GM21723 (cell line): Measurements from ENCODE around the gene ATXN3L.
"Not testable (repeated sequence)": the region's sequence is repeated elsewhere in the genome, so short reads cannot be mapped to it uniquely, and the experiment has no call there.

ENCODE experiments used
- ATAC-seq: cut with Tn5 transposase; IDR thresholded peaks from one replicate; pipeline ENCODE4 v1.9.1; 2021; ENCODE audit warnings: mild to moderate bottlenecking, moderate library complexity; ENCODE audit not compliant: unreplicated experiment

ATXN3L gene

DNA sequence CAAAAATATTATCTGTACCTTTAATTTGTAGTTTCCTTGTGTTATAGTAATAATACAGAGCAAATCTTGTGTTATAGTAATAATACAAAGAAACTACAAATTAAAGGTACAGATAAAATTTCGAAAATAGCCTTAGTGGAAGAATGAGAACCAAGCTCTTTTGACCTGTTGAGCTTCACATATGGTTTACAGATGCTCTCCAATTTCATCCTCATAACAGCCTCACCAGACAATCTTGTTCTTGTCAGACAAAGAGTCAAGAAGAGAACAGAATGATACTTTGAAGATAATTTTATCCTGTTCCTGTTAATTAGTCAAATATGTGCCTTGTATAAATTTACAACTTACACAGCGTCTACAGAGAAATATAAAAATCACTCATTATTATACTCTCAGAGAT is 12.8 kb downstream of the ATXN3L start:
- no peak for ATAC-seq

DNA sequence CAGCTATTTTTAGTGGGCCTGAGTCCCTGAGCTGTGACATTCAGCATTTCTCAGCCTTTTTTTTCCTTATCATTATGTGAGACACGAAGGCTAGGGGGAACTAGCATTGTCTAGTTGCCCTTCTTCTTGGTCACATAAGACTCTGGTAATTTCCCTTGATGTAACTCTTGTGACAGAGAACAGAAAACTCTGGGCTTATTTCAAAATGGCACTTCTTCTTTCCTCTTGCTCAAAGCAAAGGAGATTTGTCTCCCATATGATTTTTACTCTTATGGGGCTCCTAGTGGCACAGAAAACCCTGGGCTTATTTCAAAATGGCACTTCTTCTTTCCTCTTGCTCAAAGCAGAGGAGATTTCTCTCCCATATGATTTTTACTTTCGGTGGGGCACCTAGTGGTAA is 14.7 kb downstream of the ATXN3L start:
- no peak for ATAC-seq

DNA sequence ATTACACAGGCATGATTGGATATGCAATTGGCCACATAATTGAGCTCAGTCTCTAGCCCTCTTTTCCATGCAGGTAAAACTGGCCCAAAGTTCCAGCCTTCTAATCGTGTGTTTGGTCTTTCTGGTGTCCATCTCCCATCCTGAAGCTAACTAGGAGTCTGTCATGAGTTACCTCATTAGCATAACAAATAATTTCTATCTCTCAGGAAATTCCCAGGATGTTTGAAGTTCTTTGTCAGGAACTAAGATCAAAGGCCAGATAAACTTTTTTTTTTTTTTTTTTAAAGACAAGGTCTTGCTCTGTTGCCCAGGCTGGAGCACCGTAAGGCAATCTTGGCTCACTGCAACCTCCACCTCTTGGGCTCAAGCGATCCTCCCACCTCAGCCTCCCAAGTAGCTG is 15.8 kb downstream of the ATXN3L start:
- no peak for ATAC-seq

DNA sequence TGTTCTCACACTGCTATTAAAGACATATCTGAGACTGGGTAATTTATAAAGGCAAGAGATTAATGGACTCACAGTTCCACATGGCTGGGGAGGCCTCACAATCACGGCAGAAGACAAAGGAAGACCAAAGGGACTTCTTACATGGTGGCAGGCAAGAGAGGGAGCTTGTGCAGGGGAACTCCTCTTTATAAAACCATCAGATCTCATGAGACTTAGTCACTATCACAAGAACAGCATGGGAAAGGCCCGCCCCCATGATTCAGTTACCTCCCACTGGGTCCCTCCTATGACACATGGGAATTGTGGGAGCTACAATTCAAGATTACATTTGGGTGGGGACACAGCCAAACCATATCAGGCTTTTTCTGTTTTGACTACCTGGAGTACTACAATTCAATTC is 16.6 kb downstream of the ATXN3L start:
- not testable (repeated sequence) for ATAC-seq

DNA sequence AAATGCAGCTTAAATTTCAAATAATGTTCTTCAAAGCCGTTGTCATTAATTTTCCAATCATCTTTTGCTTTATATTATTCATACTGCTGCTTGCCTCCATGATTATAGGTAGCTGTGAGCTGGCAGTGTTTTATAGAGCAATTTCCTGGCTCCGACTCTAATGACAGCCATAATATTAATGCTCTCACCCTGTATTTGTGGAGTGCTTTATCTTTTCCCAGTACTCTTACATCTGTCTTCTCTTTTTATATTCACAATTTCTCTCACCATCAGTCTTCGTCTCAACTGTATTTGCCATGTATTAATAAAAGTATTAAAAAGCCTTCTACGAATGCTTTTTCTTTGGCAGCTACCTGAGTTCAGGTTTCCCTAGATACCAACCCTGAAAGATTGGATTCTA is 21.0 kb downstream of the ATXN3L start:
- no peak for ATAC-seq

DNA sequence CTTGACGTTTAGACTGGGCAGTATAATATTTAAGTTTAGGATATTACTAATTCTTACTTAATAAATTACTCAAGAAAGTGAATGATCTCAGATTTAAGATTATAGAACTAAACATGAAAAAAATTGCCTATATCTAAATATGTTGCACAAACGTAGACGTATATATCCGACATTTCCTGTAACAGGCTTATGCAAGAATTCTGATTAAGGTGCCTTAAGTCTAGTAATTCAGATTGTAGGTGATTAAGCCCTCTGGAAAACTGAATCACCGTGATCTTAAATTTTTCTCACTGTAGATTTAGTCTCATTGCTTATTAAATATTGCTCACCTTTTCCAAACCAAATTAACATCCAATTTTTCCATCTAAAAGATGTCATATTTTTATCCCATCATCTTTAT is 24.0 kb downstream of the ATXN3L start:
- no peak for ATAC-seq

DNA sequence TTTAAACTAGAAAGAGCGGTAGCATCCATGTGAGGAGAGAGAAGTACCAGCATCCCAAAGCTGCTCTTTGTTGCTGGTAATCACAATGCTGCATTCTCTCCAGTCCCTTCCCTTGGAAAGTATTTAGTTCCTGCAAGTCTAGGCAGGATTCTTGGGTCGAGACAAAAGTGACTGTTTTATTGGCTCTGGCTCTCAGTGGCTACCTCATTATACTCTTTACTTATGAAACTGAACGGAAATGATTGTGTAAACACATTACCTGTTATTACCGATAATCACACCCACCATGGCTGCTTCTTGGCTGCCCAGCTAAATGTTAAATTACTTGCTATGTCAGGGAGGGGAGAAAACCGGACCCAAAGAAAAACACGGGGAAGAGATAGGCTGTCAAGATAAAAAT is 26.2 kb downstream of the ATXN3L start:
- ATAC-seq: no peak

DNA sequence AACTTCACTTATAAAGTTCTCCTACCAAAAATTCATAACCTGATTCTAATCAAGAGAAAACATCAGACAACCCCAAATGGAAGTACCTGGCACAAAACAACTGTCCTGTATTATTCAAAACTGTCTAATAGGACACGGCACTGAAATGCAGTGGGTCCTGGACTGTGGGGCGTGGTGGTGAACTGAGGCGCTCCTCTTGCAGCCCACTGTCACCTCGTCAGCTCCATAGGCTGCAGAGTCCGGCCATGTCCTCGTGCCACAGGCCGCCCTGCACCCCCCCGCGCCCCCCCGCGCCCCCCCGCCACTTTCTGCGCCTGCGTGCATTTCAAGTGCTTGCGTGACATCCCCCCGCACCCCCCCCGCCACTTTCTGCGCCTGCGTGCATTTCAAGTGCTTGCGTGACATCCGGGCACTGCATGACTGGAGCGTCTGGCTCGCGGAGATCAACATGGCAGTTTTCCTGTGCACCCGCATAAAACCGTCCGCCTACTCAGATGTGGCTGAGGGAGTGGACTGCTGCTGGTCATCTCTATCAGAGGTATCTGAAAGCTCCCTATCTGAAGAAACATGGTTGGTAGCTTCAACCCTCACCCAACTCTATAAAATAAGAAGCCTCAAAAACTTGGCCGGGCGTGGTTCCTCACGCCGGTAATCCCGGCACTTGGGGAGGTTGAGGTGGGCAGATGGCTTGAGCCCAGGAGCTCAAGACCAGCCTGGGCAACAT is 28.8 kb downstream of the ATXN3L start:
- no peak for ATAC-seq

DNA sequence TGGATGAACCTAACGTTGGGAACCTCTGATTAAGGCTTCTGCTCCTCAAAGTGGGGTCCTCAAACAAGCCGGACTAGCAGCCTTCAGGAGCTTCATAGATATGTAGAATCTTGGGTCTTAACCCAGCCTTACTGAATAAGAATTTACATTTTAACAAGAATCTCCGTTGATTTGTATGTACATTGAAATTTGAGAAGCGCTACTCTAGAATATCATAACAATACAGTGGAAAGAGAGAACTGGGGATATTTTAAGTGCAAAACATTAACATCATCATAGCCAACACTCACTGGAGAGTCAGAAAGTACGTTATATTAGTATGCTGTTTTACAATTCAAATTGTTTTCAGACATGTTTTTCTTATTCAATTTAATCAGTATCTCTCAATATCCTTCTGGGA is 31.2 kb downstream of the ATXN3L start:
- ATAC-seq: no peak

DNA sequence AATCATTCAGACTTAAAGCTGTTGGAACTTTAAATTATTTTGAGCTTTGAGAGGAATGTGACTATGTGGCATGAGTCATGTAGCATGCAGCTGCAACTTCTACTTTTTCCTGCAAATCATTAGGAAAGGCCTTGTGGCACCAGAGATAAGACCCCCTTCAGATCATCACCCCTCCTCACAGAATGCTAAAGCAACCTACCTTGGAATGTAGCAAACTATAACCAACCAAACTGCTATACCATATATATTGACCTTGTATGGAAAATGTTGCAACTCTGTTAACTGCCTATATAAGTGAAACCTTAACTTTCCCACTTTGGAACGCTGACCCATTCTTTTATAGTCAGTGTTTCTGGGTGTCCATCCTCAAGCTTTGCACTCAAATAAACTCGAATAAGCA is 32.0 kb downstream of the ATXN3L start:
- ATAC-seq: no peak

DNA sequence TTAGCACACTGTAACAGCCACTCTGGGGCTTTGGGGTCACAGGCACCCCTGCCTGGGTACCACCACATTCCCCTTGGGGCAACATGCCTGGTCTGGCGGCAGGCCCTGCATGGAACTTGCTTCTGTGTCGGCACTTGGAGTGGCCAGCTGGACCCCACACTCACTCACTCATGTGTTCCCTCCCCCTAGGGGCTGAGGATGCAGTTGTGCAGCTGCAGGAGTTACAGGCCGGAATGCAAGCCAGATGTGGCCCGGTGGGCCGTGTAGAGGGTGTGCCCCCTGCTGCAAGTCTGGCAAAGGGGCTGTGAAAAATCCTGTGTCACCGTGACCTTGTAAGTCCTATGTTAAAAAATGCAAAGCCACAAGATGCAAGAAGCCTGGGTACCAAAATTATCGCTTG is 34.2 kb downstream of the ATXN3L start:
- ATAC-seq: no peak

DNA sequence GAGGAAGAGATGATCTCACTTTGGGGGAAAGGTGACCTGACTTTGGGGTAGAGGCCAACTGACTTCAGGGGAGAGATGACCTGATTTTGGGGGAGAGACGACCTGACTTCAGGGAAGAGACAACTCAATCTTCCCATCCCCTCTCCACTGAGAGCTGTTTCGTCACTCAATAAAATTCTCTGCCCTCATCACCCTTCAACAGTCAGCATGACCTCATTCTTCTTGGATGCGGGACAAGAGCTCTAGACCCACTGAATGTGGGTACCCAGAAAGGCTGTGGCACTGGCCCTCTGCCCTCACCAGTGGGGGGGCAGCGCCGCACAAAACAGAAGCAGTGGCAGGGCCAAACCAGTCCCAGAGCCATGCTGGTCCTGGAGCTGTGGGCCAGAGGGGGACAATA is 34.6 kb downstream of the ATXN3L start:
- no peak for ATAC-seq

DNA sequence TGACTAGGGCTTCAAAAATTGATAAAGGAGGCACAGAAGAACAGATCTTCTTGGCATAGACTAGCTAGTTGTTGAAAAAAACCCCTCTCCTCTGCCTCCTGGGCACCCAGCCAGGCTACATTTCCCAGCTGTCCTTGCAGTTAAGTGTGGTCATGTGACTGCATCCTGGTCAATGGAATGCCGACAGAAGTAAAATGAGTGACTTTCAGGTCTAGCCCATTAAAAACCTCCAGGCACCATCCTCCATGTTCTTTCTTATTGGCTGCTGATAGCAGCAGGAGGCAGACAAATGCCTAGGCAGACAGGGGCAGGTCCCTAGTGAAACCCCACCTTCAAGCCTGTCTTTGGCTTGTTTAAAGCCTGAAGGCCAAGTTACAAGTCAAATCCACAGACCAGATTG is 35.3 kb downstream of the ATXN3L start:
- no peak for ATAC-seq

DNA sequence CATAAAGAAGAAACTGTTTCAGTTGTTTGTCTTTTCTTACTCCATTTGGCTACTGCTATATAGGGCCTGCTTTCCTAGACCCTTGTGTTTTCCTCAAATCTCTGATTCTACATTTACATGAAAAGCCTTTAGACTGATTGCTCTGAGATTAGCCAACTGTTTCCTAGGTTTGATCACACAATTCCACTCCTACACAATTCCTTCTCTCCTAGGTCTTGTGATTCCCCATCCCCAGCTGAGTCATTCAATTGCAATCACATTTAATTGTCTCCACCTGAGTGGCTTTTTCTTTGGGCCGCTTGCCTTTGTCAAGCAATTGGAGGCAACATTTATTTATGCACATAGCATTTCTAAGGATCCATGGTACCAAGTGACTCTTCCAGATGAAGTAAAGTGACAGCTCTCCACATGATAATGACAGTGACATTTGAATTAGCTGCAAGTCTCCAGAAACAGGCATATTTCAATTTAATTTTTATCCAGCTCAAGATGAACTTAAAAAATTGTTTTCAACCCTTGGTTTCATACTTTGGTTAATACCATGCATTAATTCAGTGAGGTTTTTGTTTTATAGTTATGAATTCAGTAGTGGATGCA is 35.8 kb downstream of the ATXN3L start:
- ATAC-seq: no peak

DNA sequence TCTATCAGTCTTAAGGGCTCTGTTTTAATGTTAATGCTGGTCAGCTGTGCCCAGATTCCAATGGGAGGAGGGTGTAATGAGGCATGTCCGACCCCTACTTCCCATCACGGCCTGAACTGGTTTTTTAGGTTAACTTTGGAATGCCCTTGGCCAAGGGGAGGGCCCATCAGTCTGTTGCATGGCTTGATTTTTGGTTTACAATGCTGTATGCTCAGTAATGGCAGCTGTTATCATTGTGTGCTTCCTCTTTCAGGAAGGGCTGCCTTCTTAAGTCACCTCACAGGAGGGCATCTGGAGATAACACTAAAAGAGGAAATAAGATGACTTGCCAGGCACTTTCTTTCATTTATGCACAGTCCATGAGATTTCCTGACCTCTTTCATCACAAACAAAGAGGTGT is 36.3 kb downstream of the ATXN3L start:
- ATAC-seq: no peak

DNA sequence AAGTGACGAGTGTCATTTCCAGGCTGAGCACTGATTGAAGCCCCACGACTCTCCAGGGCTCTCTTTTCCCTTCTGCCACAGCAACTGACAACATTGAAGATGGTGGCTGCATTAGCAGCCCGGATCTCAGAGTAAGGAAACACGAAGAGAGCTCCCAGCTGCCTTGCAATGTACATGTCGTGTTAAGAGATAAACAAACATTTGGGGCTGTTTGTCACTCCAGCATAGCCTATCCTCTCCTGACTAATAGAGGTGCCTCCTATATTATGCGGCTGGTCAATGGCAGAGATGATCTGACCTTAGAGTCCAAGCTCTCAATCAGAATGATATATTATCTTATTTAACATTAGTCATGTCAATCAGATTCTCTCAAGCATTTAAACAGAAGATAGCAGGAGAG is 38.6 kb downstream of the ATXN3L start:
- no peak for ATAC-seq

DNA sequence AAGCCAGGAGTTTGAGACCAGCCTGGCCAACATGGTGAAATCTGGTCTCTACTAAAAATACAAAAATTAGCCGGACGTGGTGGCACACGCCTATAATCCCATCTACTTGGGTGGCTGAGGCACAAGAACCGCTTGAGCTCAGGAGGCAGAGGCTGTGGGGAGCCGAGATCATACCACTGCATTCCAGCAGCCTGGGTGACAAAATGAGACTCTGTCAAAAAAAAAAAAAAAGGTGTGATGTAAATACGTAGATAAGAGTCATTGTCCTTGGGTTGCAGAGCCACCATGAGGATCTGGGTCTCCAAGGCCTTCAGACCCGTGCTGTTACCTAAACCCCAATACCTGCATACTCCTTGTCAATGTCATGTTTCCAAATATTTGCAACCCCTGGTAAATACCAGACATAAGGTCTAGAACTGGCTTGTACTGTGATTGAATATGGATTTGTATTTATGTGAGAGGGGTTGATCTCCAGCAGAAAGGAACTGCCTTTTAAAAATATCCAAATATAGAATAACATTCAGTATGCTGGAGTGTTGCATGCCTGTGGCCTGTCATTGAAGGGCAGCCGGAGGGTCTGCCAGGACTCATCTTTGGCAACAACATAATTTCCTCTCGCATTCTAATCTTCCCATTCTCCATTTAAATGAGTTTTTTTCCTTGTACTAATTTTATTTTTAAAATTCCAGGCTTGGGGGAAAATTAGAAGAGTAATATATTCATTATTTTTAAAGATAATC is 40.4 kb downstream of the ATXN3L start:
- ATAC-seq: no peak

DNA sequence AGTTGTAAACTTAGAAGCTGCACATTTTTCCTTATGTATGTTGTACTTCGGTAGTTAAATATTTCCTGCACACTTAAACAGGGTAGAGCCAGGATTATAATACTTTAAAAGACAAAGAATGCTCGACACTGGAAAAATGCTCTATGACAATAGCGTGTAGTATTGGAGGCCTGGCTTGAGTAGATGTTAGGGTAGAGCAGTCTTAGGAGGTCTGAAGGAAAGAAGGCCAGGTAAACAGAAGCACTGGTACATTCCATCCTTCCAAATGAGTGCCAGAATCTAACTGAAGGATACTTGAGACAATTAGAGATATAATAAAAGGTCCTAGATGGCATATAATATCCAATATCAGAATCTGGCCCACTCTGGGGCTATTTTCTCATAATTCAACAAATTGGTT is 42.3 kb downstream of the ATXN3L start:
- ATAC-seq: no peak

DNA sequence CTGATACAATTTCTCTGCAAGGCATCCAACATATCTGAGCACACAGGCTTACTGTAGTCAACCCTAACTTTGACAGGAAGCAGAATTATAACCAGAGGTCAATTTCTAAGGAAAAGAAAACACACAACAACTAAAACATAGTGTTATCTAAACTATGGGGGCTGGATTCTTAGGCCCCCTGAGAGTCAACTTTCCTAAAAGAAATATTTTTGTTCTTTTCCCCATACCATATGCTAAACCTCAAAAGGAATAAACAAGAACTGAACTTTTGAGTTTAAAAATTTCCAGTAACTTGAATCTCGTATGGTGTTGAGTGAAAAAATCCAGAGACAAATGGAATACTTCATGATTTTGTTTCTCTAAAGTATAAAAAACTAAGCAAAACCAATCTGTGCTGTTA is 42.9 kb downstream of the ATXN3L start:
- no peak for ATAC-seq

DNA sequence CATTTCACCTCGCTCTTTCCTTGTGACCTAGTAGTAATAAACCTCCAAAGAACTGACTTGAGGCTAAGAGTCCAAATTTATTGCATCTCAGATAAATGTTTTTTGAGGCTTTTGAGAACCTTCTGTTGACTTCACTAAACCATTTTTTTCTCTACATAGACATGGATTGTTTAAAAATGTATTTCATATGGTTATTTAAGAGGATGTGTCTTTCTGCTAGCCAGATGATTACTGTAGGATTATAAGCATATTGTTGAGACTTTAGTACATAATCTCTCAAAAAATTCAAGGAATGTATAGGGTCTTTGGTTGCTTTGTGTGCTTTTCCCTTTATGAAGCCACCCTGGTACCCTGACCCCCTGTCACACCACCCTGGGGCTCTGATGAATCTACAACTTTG is 44.8 kb downstream of the ATXN3L start:
- no peak for ATAC-seq

DNA sequence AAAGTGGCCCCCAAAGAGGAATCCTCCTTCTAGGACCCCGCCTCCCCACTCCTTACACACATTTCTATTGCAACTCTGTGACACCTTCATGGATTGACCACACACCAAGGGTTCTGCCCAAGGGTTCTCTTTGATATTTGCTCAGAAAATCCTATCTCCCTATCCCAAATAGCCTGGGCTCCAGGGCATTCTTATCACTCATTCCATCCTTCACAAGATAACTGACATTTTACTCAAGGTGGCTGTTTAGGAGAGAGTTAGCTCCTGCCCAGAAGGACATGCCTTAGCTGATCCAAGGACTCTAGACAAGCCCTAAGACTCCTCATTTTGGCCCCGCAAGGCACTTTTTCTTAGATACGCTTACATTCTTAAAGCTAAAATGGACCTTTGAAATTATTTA is 47.4 kb downstream of the ATXN3L start:
- ATAC-seq: no peak

DNA sequence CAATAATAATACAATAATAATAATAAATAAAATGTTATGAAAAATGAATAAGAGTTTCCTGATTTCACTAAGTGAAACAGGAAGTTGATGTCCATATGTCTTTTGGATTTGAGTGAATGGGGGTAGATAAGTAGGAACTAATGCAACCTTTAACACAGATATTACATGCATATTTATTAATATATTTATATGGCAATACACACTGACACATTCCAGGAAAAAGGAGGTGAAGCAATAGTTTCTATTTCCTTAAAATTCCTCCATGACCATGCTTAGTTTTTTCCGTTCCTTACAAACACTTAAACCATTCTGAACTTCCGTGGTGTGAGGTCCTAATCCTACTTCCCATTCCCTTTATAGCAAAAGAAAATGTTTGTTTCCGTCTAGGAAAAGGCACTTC is 48.3 kb downstream of the ATXN3L start:
- ATAC-seq: no peak
